ENCODE results near the gene PSTPIP1.

Gene PSTPIP1

DNA sequence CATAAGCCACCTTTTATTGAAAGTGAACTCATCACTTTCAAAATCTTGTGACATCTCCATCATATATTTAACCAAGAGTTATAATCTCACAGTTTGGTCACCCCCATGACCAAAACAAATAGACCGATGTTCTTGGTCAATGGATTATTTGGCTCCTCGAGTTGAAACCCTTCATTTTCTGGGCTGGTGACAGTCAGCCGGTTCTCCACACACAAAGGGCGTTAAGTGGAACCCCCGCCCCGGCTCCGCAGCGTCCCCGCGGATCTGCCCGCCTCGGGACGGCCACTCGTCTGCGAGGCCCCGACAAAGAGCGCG, 75.2 kb downstream of the PSTPIP1 start:
- no peak for DNase-seq (ENCODE audit: low spot score)

DNA sequence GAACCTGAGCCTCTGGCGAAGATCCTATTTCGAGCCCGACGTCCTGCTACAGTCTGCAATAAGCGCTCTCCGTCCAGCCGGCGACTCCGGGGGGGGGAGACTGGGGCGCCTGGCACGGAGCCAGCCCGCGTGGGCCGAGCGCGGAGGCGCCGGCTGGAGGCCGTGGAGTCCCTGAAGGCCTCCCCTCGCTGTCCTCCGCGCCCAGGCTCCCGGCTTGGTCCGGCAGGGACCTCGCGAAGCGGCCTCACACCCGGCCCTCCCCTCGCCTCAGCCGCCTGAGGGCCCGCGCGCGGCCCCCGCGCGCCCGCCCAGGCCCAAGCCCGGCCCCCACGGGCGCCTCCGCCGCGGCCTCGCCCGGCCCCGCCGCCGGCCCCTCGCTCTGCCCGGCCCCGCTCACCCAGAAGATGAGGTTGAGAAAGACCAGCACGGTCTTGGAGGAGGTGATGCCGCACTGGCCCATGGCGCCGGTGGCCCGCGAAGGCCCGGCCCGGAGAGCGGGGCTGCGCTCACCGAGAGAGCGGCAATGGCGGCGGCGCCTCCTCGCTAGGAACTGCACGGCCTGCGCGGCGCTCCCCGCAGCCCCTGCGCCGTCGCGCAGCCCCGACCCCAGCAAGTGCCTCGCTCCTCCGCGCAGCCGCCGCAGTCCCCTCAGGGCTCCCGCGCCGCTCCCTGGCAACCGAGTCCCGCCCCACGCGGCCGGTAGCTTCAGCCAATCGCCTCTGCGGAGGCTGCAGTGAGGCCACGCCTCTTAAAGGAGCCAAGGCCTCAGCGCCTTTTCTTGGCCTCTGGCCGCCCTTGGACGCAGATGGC, 75.8 kb downstream of the PSTPIP1 start, which contains the start of gene TSPAN3:
Gene TSPAN3 (minus strand): TSS at position 615 of the 810 bp plus-strand sequence. CDS start 155 bp downstream, at position 460.
- peak; percentile 95 for DNase-seq (ENCODE audit: low spot score)

GRCh38 chr15:77071305-77072223, 76.6 kb downstream of the PSTPIP1 start:
- no peak for DNase-seq (ENCODE audit: low spot score)

DNA sequence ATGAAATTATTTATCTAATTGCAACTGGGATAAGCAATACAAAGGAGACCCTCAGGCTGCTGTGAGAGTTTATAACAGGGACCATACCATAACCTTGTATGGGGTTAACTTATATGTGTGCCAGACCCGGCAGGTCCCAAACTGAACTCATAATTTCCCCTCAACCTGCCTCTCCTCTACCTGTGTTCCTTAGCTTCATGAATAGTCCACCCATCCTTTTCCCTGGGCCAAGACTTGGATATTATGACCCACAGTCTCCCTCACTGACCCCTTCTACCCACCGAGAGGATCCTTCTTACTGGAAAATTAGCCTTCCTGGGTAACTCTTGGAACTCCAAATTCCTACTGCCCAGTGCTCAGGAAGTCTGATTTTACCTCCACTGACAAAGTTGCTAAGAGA, 79.4 kb downstream of the PSTPIP1 start:
- no peak for DNase-seq (ENCODE audit: low spot score)

DNA sequence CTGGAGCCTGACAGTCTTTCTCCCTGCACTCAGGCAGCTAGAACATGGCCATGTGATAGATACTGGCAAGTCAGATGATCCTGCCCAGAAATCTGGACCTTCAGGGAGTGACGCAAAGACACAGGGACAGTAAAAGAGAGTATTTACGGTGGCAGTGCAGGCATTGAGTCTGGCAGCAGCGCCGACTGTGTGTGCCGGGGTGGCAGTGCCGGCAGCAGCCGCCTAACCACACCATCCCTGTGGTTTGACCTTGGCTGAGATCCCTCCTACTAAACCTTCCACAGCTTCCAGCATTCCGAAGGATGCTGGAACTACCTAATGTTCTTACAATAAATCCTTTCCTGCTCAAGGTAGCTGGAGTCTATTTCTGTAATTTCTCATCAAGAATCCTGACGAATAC, 80.6 kb downstream of the PSTPIP1 start:
- DNase-seq (ENCODE audit: low spot score), result no peak

- DNase-seq (ENCODE audit: low spot score), result no peak
Measured at GRCh38 chr15:77076323-77076915, 81.5 kb downstream of the PSTPIP1 start.

- no peak for DNase-seq (ENCODE audit: low spot score)
Measured at GRCh38 chr15:77081971-77082370, 87.0 kb downstream of the PSTPIP1 start.

DNA sequence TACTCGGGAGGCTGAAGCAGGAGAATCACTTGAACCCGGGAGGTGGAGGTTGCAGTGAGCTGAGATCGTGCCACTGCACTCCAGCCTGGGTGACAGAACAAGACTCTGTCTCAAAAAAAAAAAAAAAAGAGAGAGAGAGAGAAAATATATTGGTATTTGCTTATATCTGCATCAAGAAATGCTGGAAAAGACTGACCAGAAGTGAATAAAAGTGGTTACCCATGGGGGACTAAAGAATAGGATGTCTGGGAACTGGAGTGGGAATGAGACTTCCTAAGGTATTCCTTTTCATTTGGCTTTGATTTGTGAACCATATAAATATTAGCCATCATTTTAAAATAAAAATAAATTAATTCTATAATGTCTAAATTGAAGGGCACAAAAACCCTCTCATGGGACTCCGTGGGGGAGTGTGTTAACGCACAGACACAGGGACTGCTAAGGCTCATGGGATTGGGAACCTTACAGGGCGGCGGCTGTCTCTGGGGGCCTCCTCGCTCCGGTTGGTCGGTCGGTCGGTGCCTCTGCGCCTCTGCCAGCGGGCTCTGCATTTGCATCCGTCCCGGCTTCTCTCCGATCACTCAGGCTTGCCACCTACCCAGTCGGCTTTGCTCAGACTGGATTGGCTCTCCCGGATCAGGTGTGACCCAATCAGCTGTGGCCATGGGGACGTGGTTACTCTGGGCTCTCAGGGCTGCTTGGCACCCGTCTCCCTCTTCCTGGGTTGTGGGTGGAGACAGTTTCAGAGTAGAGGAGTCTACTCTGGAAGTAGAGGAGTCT, 88.6 kb downstream of the PSTPIP1 start:
- DNase-seq (ENCODE audit: low spot score), result no peak

DNA sequence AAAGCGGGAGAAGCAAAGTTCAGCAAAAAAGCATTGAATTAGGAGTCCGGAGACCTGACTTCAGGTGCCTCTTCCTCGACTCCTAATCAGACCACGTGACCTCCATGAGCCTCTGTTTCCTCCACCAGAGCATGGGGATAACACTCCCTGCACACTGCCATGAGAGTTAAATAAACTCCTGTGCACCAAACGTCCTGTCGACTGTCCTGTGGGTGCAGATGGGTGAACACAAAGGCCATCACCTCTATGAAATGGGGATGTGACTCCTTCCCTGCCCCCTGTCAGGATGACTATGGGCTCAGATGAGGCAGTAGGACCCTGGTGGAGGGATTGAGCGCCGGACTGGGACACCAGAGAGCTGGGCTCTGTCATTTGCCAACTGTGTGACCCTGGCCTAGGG, 89.5 kb downstream of the PSTPIP1 start:
- DNase-seq (ENCODE audit: low spot score), result no peak

DNA sequence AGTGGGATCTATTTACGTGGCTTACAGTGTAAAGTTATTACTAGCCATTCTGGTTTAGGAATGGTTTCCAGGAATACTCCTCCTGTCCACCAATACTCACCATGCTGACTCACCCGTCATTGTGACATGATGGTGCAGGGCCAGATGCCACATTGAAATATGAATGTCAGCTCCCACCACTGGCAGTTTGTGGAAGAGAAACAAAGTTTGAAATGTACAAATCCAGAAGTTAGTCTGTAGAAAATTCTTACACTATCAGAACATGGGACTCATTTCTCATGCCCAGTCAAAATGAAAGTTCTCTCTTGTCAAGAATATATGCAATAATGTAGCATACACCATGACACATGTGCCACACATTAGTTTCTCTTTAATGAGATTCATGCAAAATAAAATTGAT, 90.4 kb downstream of the PSTPIP1 start:
- DNase-seq (ENCODE audit: low spot score), result peak; percentile 39

All from RKO (cell line).